GM12891 (cell line): ENCODE results near the gene CCDC30.

ENCODE experiments used
- DNase-seq: peaks from one replicate; pipeline ENCODE4 v3.0.0; 2011; ENCODE audit warnings: low spot score; ENCODE audit not compliant: insufficient read length
- FAIRE-seq: peaks from 2 replicates; lab custom pipeline; 2011; peaks lifted over from hg19 to GRCh38; lab: Jason Lieb, UNC
- PAX5 ChIP-seq: IDR thresholded peaks from 2 replicates; pipeline ENCODE4 v1.6.1; 2011; ENCODE audit warnings: low read length, moderate library complexity, mild to moderate bottlenecking; ENCODE audit not compliant: insufficient read depth, severe bottlenecking
- POLR2A ChIP-seq: IDR thresholded peaks from 2 replicates; pipeline ENCODE4 v1.6.1; 2011; ENCODE audit warnings: low read depth, low read length, control low read depth
- POLR2AphosphoS5 ChIP-seq: IDR thresholded peaks from 2 replicates; pipeline ENCODE4 v1.6.1; 2011; ENCODE audit warnings: low read depth, low read length, control low read depth
- POU2F2 ChIP-seq: IDR thresholded peaks from 2 replicates; pipeline ENCODE4 v1.6.1; 2011; ENCODE audit warnings: low read depth, mild to moderate bottlenecking, control low read depth, low read length, moderate library complexity
- SPI1 ChIP-seq: IDR thresholded peaks from 2 replicates; pipeline ENCODE4 v1.6.1; 2011; ENCODE audit warnings: low read depth, low read length, control low read depth
- TAF1 ChIP-seq: IDR thresholded peaks from 2 replicates; pipeline ENCODE4 v1.6.1; 2011; ENCODE audit warnings: low read depth, low read length, control low read depth

Gene CCDC30

GRCh38 chr1:42682739-42683531, 219.8 kb downstream of the CCDC30 start:
- FAIRE-seq (peak; percentile 92), DNase-seq (peak; percentile 59)
- peak; percentile 78 for TF ChIP-seq POLR2AphosphoS5
- no peak for TF ChIP-seq PAX5
- peak; percentile 60; the same call in 1 of the 2 replicates for TF ChIP-seq POU2F2
- TF ChIP-seq POLR2A: peak; percentile 69
- no peak for TF ChIP-seq TAF1
- TF ChIP-seq SPI1: peak; percentile 31

GRCh38 chr1:42684139-42684538, 221.1 kb downstream of the CCDC30 start:
- DNase-seq (no peak), FAIRE-seq (peak; percentile 66)
- TF ChIP-seq POU2F2: no peak
- TF ChIP-seq TAF1: no peak
- TF ChIP-seq SPI1: no peak
- TF ChIP-seq POLR2A: no peak
- no peak for TF ChIP-seq PAX5
- no peak for TF ChIP-seq POLR2AphosphoS5

- TF ChIP-seq POLR2AphosphoS5: no peak
- no peak for TF ChIP-seq SPI1
- no peak for TF ChIP-seq POU2F2
- TF ChIP-seq TAF1: no peak
- no peak for TF ChIP-seq POLR2A
- TF ChIP-seq PAX5: no peak
- DNase-seq (no peak), FAIRE-seq (no peak)
These were observed 223.3 kb downstream of the CCDC30 start for GRCh38 chr1:42686418-42686817.

- TF ChIP-seq TAF1: no peak
- TF ChIP-seq POU2F2: no peak
- no peak for TF ChIP-seq SPI1
- TF ChIP-seq POLR2AphosphoS5: no peak
- TF ChIP-seq POLR2A: no peak
- no peak for TF ChIP-seq PAX5
- DNase-seq: no peak
These were observed 226.8 kb downstream of the CCDC30 start for GRCh38 chr1:42689912-42690311.

GRCh38 chr1:42690477-42691156, 227.5 kb downstream of the CCDC30 start:
- DNase-seq (no peak), FAIRE-seq (no peak)
- TF ChIP-seq TAF1: no peak
- no peak for TF ChIP-seq SPI1

More at GRCh38 chr1:42689912-42690311, 226.8 kb downstream of the CCDC30 start:
- FAIRE-seq: no peak

GRCh38 chr1:42691157-42691498, 228.0 kb downstream of the CCDC30 start:
- TF ChIP-seq SPI1 (no peak), TAF1 (no peak), POU2F2 (no peak), PAX5 (no peak), POLR2AphosphoS5 (no peak), POLR2A (no peak)
- FAIRE-seq: peak; percentile 74
- DNase-seq: no peak

GRCh38 chr1:42692461-42692860, 229.4 kb downstream of the CCDC30 start:
- TF ChIP-seq TAF1: no peak
- TF ChIP-seq SPI1: no peak
- no peak for TF ChIP-seq POLR2AphosphoS5
- TF ChIP-seq POU2F2: no peak
- no peak for TF ChIP-seq PAX5
- TF ChIP-seq POLR2A: no peak
- no peak for DNase-seq
- no peak for FAIRE-seq

DNA sequence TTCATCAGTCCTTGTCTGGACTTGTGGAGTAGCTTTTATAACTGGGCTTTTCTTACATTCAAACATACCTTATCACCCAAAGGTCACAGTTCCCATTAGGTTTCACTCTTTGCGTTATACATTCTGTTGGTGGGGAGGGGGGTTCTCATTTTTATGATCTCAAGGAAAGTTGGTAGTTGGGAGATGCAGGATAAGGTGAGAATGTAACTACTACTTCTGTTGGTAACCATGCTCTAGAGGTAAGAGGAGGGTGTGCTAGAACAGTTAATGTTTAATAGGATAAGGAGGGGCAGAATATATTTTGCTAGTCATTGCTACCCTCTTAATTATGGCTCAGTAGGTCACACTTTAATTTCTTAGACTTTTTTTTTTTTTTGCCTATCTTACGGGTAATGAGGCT, 229.8 kb downstream of the CCDC30 start:
- FAIRE-seq (no peak), DNase-seq (no peak)
- TF ChIP-seq POLR2A: no peak
- no peak for TF ChIP-seq TAF1
- no peak for TF ChIP-seq POU2F2
- TF ChIP-seq PAX5: no peak
- TF ChIP-seq POLR2AphosphoS5: no peak
- TF ChIP-seq SPI1: no peak

DNA sequence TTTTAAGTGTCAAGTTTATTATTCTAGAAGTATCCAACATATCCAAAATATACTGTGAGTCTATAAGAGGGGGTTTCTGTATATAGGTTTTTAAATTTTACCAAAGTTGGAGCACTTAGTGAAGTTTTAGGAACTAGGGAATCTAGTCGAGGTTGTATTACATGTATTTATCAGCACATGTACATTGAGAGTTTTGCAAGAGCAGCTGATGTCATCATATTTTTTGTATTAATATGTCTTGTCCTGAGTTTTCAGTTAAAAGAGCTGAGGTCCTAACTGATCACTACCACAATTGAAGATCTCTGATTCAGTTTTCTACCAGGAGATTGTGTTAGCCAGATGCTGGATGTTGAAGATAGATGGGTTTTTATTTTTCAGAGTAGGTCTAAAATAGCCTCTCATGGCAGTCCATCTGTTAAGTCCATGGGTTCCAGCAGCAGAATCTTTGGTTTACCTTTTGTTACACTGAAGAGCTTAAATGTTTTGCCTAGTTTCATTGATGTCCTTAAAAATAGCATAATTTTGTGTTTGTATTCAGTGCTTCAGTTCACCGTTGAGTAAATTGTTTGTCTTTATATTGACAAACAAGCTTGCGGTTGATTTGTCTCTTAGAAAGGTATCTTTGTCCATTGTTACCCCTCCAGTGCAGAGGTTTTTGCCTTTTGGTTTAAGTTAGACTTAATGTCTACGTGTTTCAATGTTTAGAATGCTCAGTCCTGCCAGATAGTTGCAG, 235.2 kb downstream of the CCDC30 start:
- no peak for FAIRE-seq

More for the DNA sequence above, 235.2 kb downstream of the CCDC30 start:
- no peak for DNase-seq
- TF ChIP-seq SPI1: no peak
- TF ChIP-seq PAX5: no peak
- no peak for TF ChIP-seq POLR2A
- no peak for TF ChIP-seq POU2F2
- no peak for TF ChIP-seq TAF1
- TF ChIP-seq POLR2AphosphoS5: no peak
